GM03348 (cell line): ENCODE measurements around the gene GDPD1.
"Not testable (repeated sequence)": the region's sequence is repeated elsewhere in the genome, so short reads cannot be mapped to it uniquely, and the experiment has no call there.

Source experiments
- DNase-seq: peaks from one replicate; pipeline ENCODE4 v3.0.0; 2012; ENCODE audit warnings: low spot score

The GDPD1 gene

DNA sequence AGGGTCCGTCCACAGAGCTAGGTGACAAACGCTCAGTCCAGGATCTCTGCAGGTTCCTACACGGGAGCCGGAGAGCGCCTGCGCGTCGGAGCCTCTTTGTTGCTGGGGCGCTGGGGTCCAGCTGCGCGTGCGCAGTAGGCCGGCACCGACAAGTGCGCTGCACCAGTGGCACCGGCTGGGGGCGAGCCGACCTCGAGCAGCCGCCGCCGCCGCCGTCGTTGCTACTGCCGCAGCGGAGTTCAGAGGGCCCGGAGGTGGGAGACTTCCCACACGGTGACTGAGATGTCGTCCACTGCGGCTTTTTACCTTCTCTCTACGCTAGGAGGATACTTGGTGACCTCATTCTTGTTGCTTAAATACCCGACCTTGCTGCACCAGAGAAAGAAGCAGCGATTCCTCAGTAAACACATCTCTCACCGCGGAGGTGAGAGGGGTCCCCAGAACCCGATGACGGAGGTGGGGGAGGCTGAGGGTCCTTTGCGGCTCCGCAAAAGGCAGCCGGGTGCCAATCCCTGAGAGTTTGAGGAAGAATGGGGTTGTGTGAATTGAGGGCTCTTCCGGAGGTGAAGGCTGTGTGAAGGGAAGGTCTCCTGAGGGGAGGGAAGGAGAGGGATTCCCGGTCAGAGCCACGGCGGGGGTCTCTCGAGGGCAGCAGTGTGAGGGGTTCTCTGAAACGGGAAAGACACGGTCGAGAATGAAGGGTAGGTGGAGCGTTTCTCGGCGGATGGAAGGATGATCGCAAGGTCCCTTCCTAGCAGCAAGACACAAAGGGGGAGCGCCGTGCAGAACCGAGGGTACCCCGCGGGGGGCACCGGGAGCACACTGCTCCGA, at the start of gene GDPD1:
Gene GDPD1, plus strand, starts transcription at position 184 of the 831 bp plus-strand sequence. Its CDS starts 99 bp downstream, at position 283.
- DNase-seq: peak; percentile 99

DNA sequence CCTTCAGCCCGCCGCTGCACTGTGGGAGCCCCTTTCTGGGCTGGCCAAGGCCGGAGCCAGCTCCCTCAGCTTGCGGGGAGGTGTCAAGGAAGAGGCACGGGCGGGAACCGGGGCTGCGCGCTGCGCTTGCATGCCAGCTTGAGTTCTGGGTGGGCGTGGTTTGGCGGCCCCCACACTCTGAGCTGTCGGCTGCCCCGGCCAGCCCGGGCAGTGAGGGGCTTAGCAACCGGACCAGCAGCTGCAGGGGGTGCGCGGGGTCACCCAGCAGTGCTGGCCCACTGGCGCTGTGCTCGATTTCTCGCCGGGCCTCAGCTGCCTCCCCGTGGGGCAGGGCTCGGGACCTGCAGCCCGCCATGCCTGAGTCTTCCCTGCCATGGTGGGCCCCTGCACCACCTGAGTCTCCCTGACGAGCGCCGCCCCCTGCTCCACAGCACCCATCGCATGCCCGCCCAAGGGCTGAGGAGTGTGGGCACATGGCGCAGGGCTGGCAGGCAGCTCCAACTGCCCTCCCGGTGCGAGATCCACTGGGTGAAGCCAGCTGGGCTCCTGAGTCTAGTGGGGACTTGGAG, 47.8 kb upstream of the GDPD1 start:
- no peak for DNase-seq

DNA sequence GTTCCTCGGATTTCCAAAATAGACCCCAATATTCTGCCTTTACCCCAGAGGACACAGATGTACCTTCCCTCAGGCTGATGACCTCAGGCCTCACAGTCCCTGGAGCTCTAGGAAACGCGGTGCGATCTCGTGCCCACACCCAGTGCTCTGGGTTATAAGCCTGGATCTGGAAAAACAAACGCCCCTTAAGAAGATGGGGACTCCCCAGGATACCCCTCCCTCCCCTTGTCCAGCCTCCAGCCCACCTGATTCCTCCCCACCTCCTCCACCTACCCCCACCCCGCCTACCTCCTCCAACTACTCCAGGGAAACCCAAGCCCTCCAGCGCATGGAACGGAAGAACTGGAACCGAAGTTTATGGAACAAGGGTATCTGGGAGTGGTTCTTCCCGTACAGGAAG, 45.6 kb upstream of the GDPD1 start:
- DNase-seq: no peak

DNA sequence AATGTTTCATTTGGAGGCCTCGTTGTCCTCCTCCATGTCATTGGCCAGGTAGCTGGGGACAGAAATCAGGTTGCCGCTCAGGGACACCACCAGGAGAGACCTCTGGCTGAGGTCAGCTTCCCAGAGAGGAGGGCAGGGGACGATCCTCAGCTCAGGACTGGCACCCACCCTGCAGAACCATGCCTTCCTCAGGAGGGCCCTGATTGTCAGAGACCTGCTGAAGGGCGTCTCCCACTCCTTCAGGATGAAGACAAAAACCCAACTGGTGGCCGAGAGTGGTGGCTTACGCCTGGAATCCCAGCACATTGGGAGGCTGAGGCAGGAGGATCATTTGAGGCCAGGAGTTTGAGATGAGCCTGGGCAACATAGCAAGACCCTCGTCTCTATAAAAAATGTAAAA, 45.2 kb upstream of the GDPD1 start:
- no peak for DNase-seq

DNA sequence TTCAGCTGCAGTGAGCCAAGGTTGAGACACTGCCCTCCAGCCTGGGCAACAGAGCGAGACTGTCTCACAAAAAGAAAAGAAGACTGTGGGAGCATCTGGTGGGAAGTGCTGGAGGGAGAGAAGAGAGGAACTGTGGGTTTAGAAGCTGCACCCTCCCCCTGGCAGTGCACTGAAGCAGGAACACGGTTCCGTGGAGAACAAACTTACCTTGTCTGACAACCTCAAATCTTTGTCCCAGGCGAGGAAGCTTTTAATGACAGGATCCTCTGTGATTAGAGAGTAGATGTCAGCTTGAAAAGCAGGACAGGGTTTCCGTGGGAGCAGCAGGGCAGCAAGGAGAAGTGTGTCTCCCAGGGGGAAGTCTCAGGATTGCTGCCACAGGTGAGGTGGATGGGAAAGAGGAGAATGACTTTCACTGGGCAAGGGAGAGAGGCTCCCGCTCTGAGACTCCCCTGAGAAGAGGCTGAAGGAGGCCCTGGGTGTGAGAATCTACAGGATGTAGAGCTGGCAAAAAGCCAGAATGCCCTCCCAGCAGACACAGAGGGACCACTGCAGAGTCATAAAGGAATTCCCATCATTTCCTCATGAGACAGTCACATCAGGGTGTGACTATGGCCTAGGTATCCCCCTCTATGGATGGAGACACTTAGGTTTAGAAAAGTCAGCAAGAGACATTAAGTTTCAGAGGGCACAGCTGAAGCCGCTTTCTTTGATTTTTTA, 41.9 kb upstream of the GDPD1 start:
- no peak for DNase-seq

DNA sequence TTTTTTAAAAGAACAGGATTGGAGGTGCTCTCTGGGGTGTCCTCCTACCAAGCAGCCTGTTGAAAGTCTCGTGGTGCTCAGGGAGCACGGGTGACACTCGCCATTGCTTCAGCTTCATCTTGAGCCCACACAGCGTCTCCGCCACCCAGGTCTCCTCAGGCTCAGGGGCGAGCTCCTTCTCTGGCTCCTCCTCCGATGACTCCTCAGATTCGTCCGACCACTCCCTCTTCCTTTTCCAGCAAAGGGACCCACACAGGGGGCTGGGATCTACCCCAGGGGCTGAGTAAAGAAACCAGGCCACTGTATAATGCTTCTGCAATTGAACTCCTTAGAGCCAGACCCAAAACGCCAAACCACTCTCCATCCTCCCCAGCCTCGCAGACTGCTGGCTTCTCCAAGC, 40.7 kb upstream of the GDPD1 start:
- not testable (repeated sequence) for DNase-seq

DNA sequence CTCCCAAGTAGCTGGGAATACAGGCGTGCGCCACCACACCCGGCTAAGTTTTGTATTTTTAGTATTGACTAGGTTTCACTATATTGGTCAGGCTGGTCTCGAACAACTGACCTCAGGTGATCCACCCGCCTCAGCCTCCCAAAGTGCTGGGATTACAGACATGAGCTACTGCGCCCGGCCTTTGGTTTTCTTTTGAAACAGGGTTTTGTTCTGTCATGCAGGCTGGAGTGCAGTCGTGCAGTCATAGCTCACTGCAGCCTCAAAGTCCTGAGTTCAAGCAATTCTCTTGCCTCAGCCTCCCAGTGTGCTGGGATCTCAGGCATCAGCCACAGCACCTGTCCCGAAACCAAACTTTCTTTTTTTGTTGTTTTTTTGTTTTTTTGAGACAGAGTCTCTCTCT, 39.7 kb upstream of the GDPD1 start:
- DNase-seq: no peak

DNA sequence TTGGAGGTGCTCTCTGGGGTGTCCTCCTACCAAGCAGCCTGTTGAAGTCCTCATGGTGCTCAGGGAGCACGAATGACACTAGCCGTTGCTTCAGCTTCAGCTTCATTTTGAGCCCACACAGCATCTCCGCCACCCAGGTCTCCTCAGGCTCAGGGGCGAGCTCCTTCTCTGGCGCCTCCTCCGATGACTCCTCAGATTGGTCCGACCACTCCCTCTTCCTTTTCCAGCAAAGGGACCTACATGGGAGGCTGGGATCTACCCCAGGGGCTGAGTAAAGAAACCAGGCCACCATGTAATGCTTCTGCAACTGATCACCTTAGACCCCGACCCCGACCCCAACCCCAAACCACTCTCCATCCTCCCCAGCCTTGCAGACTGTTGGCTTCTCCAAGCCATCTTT, 38.8 kb upstream of the GDPD1 start:
- no peak for DNase-seq

DNA sequence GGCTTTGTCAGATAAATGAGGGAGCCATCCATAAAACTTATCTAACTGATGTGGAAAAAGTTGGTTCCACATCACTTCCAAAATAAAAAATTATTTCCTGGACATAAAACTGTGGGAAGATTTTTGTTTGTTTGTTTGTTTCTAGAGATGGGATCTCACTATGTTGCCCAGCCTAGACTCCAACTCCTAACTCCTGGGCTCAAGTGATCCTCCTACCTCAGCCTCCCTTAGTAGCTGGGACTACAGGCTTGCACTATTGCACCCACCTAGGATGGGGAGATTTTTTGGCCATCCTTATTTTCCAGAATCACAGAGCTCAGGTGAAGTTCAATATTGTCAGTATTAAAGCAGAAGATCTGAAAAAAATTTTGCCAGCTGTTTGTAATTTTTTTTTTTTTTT, 34.3 kb upstream of the GDPD1 start:
- DNase-seq: no peak

DNA sequence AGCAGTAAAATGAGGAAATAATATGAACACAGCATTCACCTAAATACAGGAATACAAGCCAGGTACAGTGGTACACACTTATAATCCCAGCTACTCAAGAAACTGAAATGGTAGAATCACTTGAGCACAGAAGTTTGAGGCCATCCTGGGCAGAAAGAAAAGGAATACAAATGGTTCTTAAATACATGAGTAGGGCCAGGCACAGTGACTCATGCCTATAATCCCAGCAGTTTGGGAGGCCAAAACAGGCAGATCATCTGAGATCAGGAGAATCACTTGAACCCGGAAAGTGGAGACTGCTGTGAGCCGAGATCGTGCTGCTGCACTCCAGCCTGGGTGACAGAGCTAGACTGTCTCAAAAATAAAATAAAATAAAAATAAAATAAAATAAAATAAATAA, 33.5 kb upstream of the GDPD1 start:
- DNase-seq: no peak

DNA sequence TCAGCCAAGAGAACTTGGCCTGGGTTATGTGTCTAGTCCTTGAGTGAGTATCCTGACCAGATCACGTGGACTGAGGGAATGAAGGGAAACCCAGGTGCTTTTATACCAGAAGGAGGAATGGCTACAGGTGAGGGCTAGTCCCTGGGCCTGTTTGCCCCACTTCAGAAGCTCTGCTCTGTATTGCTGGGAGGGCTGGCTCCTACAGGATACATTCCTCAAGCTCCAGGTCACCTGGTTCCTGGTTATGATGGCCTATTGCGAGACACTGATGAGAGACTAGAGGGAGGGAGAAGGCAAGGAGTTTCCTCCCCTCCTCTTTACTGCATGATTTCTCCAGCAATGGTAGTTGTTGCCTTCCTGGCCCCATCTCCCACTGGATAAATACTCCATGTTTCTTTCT, 29.5 kb upstream of the GDPD1 start:
- DNase-seq: no peak

DNA sequence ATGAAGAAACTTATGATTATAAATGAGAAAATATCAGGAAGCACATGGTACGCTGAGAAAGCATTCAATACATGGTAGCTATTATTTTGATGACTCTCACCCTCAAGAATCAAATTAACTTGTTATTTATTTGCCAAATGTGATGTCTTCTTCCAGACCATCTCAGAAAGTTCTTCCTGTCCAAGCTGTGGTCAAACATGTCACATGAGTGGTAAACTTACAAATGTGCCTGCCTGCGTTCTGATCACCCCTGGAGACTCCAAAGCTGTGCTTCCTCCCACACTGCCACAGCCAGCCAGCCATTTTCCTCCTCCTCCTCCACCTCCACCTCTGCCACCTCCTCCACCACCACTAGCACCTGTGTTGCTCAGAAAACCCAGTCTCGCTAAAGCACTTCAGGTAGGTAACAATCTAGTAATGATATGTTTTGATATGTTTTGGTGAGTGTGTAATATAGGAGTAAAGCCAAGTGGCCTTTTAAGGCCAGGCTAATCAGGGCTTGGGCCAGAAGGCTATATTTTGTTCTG, 26.9 kb upstream of the GDPD1 start:
- DNase-seq: no peak

DNA sequence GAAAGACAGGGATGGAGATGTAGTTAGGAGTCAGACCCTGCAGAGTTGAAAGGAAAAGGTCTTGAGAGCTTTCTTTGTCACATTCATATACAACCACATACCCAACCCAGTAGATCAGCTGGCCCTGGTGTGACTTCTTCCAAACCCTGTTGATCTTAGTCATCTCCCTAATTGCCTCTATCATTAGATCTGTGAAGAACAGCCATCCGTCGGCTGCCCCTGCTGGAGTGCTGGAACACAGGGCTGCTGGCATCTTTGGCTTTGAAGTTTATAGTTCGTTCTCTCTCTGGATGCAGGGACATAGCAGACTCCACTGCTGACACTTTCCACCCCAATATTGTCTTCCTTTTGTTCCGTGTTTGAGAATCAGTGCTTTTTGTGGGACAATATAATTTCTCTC, 20.9 kb upstream of the GDPD1 start:
- DNase-seq: no peak

DNA sequence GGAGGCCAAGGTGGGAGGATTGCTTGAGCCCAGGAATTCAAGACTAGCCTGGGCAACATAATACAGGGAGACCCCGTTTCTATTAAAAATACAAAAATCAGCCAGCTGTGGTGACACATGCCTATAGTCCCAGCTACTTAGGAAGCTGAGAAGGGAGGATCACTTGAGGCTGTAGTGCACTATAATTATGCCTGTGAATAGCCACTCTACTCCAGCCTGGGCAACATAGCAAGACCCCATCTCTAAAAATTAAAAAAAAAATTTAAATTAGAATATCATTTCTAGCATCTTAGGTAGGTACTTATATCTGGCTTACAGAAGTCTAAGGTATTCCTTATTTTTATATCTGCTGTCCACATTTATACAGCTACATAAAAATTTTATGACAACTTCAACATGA, 18.0 kb upstream of the GDPD1 start:
- no peak for DNase-seq

DNA sequence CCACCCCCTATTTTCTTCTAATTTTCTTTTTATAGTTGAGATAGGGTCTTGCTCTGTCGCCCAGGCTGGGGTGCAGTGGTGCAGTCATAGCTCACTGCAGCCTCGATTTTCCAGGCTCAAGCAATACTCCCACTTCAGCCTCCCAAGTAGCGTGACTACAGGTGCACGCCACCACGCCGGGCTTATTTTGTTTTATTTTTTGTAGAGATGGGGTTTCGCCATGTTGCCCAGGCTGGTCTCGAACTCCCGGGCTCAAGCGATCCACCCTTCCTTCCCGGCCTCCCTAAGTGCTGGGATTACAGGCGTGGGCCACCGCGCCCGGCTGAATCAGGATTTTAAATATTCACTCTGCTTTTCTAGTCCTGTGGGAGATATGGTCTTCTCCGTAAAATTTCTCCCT, 941 bp upstream of the GDPD1 start:
- DNase-seq: no peak

DNA sequence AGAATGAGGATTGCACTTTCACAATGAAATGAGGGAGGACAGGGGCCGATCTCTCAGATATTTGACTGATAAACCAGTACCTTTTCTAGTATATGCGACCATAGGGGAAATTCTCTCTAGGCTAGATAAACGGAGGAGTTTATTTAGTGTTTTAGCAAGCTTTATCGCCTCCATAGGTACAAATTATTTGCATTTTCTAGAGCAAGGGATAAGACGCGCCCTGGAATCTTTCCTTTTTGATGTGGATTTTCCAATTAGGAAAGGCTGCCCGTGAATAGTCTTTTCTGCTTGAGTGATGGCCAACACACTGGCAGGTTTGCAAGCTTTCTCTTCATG, 351 bp upstream of the GDPD1 start:
- no peak for DNase-seq

DNA sequence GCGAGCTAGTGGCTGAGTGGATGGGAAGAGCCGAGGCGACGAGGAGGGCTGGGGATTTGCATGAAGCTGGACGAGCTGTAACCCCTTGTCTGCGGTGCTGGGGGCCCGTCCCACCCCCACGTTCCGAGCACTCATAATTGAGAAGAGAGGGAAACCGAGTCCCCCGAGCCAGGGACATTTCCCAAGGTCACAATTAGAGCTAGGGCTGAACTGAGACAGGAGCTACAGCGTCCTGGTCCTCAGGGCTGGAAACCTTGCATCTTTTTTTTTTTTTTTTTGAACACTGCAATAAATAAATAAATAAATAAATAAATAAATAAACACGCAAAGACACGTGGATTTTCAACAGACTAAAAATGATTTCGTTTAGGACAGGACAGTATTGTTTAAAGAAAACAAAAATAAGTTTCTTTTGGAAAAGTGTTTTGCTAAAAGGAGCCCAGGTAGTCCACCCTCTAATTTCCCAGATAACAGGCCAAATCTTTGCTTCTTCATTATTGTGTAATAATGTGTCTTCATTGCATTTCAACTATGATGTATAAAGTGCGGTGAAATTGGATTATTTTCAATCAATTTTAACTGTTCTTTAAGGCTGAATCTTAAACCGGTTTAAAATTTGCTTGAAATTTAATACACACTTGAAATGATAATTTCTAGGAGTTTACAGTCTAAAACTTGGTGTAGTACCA, 992 bp downstream of the GDPD1 start:
- DNase-seq: no peak

DNA sequence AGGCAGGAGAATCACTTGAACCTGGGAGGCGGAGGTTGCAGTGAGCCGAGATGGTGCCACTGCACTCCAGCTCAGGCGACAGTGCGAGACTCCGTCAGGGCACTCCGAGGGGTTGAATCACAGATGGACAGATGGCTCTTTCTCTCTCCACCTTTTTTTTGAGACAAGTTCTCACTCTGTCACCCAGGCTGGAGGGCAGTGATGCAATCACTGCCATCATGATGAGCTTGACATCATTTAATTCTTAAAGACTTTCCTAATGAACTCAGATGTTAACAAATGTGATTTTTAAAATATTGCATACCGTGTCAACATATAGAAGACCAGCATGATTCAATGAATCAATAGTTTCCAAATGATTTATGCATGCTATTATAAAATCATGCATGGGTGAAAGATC, 3.5 kb downstream of the GDPD1 start:
- DNase-seq: no peak

DNA sequence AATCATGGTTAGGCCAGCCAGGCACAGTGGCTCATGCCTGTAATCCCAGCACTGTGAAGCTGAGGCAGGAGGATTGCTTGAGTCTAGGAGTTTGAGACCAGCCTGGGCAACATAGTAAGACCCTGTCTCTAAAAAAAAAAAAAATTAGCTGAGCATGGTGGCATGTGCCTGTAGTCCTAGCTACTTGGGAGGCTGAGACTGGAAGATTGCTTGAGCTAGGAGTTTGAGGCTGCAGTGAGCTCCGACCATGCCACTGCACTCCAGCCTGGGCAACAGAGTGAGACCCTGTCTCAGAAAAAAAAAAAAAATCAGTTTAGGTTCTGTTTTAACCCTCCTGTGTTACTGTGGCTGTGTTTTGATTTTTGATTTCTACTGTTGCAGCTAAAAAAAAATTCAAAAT, 8.3 kb downstream of the GDPD1 start:
- not testable (repeated sequence) for DNase-seq

DNA sequence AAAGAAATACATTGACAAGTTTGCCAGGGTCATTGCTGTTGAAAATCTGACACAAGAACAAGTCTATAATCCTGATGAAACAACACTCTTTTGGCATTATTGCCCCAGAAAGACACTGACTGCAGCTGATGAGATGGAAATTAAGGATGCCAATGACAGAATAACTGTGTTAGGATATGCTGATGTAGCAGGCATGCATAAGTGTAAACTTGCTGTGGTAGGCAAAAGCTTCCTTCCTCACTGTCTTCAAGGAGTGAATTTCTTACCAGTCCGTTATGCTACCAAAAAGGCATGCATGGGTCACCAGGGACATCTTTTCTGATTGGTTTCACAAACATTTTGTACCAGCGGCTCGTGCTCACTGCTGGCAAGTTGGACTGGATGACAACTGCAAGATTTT, 10.5 kb downstream of the GDPD1 start:
- no peak for DNase-seq

DNA sequence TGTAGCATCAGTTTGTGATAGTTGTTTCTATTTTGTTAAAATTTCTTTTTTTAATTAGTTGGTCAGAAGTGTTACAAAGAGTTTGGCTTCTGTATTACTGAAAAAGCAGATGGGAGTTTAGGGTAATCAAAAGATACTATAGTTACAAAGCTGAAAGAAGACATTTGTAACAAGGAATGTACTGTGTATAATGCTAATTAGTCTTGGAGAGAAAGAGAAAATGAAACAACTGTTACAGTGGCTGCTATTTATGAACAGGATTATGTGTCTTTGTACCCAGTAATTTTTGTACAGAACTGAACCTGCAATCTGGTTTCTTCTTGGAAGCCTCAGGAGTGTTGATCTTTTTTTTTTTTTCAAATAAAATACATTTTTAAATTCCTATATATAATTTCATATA, 14.3 kb downstream of the GDPD1 start:
- DNase-seq: no peak

DNA sequence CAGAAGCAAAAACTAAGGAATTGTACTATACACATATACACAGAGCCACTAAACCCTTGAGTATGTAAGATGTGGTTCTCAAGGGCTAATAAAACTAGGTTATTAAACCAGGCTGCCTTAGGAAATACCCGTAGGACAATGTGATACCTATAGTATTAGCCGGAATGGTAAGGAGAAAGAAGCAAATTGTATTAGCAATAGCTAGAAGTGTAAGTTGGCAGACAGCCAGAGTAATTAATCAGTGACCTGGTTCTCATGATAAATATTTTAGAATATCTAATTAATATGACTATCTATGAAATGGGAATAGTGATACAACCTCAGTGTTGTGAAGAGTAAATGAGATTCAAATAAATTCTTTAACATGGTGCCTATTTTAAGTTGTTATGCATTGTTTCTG, 18.6 kb downstream of the GDPD1 start:
- no peak for DNase-seq

DNA sequence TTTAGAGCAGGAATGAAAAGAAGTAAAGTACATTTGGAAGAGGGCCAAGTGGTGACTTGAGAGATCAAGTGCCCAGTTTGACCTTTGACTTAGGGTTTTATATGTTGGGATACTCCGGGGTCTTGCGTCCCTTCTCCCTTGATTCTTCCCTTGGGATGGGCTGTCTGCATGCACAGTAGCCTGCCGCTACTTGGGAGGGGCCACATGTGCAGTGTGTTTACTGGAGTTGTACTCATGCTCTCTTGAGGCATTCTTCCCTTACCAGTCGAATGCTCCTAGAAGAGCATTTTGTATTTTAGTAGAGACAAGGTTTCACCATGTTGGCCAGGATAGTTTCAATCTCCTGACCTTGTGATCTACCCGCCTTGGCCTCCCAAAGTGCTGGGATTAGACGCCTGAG, 23.8 kb downstream of the GDPD1 start:
- no peak for DNase-seq
